ENCODE results near the gene DPF3.

- TF ChIP-seq CEBPB (IDR thresholded peaks at IDR 0.05), result no peak
- TF ChIP-seq, protein P1, sequence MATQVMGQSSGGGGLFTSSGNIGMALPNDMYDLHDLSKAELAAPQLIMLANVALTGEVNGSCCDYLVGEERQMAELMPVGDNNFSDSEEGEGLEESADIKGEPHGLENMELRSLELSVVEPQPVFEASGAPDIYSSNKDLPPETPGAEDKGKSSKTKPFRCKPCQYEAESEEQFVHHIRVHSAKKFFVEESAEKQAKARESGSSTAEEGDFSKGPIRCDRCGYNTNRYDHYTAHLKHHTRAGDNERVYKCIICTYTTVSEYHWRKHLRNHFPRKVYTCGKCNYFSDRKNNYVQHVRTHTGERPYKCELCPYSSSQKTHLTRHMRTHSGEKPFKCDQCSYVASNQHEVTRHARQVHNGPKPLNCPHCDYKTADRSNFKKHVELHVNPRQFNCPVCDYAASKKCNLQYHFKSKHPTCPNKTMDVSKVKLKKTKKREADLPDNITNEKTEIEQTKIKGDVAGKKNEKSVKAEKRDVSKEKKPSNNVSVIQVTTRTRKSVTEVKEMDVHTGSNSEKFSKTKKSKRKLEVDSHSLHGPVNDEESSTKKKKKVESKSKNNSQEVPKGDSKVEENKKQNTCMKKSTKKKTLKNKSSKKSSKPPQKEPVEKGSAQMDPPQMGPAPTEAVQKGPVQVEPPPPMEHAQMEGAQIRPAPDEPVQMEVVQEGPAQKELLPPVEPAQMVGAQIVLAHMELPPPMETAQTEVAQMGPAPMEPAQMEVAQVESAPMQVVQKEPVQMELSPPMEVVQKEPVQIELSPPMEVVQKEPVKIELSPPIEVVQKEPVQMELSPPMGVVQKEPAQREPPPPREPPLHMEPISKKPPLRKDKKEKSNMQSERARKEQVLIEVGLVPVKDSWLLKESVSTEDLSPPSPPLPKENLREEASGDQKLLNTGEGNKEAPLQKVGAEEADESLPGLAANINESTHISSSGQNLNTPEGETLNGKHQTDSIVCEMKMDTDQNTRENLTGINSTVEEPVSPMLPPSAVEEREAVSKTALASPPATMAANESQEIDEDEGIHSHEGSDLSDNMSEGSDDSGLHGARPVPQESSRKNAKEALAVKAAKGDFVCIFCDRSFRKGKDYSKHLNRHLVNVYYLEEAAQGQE (IDR thresholded peaks at IDR 0.05; ENCODE audit: low read depth), result no peak
- no peak for TF ChIP-seq EP300 (IDR thresholded peaks at IDR 0.05; ENCODE audit: borderline replicate concordance)
- no peak for TF ChIP-seq TAF1 (IDR thresholded peaks at IDR 0.05; ENCODE audit: low read depth)
- no peak for TF ChIP-seq CREB1 (IDR thresholded peaks at IDR 0.05; ENCODE audit: low read depth)
- TF ChIP-seq EGR1 (IDR thresholded peaks at IDR 0.05), result no peak
- TF ChIP-seq YY1 (IDR thresholded peaks at IDR 0.05; ENCODE audit: low read depth), result no peak
- TF ChIP-seq MAX (IDR thresholded peaks at IDR 0.05), result no peak
- no peak for TF ChIP-seq TEAD4 (IDR thresholded peaks at IDR 0.05)
- no peak for TF ChIP-seq RAD21 (IDR thresholded peaks at IDR 0.05; ENCODE audit: low read depth)
- TF ChIP-seq USF1 (IDR thresholded peaks at IDR 0.05), result no peak
- TF ChIP-seq NFIC (IDR thresholded peaks at IDR 0.05), result no peak
- no peak for TF ChIP-seq FOXM1 (IDR thresholded peaks at IDR 0.05; ENCODE audit: borderline replicate concordance, low read depth)
Observed at GRCh38 chr14:72726444-72726843, 167.5 kb downstream of the DPF3 start.
